LNCAP (cell line): ENCODE results near the gene OR2T6.

Experiments used
- CTCF ChIP-seq: fragments of 450-650 bp; IDR thresholded peaks from 2 replicates; pipeline ENCODE4 v1.5.1; 2017; ENCODE audit warnings: mild to moderate bottlenecking

OR2T6 gene

GRCh38 chr1:248373761-248374160 lies 1.8 kb upstream of the OR2T6 start:
- no peak for TF ChIP-seq CTCF

- no peak for TF ChIP-seq CTCF
Measured at GRCh38 chr1:248376916-248377315, 1.4 kb downstream of the OR2T6 start.

GRCh38 chr1:248380854-248381253 lies 5.3 kb downstream of the OR2T6 start:
- TF ChIP-seq CTCF, result no peak

- TF ChIP-seq CTCF, result no peak
Measured at GRCh38 chr1:248388426-248388825, 12.9 kb downstream of the OR2T6 start.

GRCh38 chr1:248393050-248393449 lies 17.5 kb downstream of the OR2T6 start:
- TF ChIP-seq CTCF, result no peak

- no peak for TF ChIP-seq CTCF
Measured at GRCh38 chr1:248402748-248403147, 27.2 kb downstream of the OR2T6 start, which contains the start of gene OR2T1. Gene OR2T1, plus strand, starts transcription at chr1:248403048. Its CDS starts 3,100 bp downstream, at chr1:248406148.

GRCh38 chr1:248404024-248404423 lies 28.5 kb downstream of the OR2T6 start:
- TF ChIP-seq CTCF, result no peak
